Head of caudate nucleus (tissue), 42 donors: ENCODE data around the gene HERC3.
A peak's percentile ranks its signal among the peaks of the same experiment; 100 is the strongest.

Source experiments
- DNase-seq, 42 donors: peaks; one replicate each; pipeline versions ENCODE4 v3.0.0 to v3.0.0-alpha.2; 2020 to 2021; ENCODE audit warnings: mixed read lengths in 7 of 42
- intact Hi-C: fragments of 100-400 bp; cut with DNase I; formaldehyde crosslinking; loops from one replicate; pipeline ENCODE4 v1.15.0; 2022

The HERC3 gene

DNA sequence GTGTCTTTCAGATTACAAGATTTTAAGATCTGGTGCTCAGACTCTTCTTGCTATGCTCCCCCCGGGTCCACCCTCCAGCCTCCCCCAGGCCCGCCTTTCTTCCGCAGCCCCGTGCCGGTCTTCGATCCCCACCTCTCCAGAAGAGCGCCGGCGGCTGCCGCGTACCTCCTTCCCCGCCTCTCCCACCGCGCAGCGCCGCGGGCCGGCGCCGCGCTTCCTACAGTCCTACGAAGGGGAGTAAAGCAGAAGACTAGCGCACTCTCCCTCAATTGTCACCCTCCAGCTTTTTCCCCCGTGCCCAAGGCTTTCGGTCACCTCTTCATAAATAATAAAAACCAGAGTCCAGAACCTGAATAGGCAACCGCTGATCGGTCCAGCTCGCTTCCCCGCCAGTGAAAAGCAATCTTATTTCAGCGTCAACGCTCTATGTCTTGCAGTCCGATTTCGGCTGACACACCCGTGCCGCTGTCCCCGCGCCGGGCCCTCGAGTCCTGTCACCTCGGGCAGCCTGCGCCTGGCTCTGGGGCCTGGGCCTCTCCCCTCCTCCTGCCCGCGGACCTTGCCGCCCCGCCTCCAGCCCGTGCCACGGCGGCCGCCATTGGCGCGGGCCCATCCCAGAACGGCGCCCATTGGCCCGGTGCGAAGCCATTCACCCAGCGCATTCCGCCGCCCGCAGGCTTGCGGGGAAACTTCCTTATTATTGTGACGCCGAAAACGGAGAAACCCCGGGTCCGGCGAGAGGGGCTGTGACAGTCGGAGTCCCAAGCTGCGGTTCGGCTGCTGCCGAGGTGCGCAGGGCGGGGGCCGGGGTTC, at the start of gene HERC3:
TSS of gene HERC3 (plus strand) at position 694 of the 813 bp plus-strand sequence. CDS start 13,344 bp downstream, outside the sequence.
- intact Hi-C loops: loop anchor here (5.0 to 10.0 kb wide), 2 partner anchors 70 to 523 kb away; partner anchors contain the start of genes PYURF and TIGD2
- peak; percentile 79 to 97 (median 94) for DNase-seq

- intact Hi-C loops: no loop called here
- DNase-seq: no peak
Observed at GRCh38 chr4:88549815-88550214, 42.5 kb upstream of the HERC3 start.

DNA sequence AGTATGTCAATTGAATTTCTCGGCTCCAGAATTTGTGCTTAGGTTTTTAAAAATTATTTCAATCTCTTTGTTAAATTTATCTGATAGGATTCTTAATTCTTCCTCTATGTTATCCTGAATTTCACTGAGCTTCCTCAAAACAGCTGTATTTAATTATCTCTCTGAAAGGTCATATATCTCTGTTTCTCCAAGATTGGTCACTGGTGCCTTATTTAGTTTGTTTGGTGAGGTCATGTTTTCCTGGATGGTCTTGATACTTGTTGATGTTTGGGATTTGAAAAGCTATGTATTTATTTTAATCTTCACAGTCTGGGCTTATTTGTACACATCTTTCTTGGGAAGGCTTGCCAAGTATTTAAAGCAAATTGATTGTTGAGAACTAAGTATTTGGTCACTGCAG, 24.7 kb upstream of the HERC3 start:
- intact Hi-C loops: no loop called here
- DNase-seq: no peak

- intact Hi-C loops: no loop called here
- DNase-seq: no peak
Observed at GRCh38 chr4:88570001-88570400, 22.3 kb upstream of the HERC3 start.

DNA sequence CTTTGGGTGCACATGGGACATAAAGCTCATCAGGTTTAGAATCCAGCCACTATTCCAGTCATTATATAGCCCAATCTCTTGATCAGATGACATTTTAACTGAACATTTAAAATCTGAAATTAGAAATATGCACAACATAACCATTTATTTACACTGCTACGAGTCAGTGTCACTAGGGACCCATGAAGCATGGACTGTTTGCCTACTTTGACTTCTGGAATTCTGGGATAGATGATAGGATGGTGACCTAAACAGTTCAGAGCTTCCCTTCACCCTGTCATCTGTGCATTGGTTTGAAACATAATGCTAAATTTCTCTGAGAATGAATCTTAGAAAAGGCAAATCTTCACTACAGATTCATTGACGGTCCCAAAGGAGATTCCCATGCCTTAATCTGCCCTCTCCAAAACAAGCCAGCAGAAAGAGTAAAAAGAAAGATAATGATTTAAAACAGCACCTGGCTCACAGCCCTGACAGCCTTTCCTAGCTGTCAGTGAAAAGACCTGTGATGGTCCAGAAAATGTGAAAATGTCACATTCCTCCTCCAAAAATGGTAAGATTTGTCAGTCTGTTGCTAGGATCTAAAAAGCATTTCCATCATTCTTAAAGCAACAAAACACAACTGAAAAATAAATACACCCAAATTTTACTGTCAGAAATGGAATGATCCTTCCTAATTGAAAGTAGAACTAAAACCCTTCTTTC, 18.9 kb upstream of the HERC3 start:
- DNase-seq: no peak
- intact Hi-C loops: no loop called here

DNA sequence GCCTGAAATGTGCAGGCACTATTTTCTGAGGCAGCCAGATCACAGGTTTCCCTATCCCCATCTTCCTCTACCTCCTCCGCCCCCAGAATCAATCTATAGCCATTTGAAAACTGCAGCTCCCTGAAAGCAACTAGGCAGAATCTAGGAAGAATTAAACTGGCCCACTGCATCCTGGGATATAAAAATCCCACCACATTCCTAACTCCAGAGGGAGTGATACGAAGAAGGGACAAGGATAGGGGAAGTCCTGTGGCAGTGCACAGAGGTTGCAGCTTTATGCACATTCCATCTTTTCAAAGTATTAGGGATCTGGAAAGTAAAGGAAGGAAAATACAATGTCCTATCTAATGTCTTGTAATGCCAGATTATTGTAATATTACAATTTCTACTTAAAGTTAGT, 18.3 kb upstream of the HERC3 start:
- intact Hi-C loops: no loop called here
- no peak for DNase-seq

- peak in 17 of 42 donors; percentile 19 to 77 (median 38) for DNase-seq
- intact Hi-C loops: no loop called here
Observed at GRCh38 chr4:88575186-88575585, 17.1 kb upstream of the HERC3 start.

DNA sequence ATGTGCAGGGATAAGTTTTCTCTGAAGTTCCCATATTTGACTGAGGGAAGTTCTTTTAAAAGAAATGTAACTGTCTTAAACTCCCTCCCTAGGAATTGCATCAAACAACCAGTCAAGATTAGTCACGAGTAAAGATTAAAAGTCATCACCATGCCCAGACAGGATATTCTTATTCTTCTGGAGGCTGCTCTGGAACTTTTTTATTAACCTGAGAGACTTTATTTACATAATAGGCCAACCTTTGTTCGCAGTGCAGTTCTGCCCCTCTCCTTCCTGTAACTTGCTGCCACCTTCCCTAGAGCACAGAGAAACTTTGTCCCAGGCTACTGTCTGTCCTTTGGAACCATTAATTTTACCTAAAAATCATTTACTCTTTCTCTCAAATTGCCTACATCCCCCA, 9.8 kb upstream of the HERC3 start:
- intact Hi-C loops: no loop called here
- DNase-seq: no peak

- peak in 1 of 42 donors; percentile 15 for DNase-seq
- intact Hi-C loops: no loop called here
Observed at GRCh38 chr4:88583631-88584470, 8.4 kb upstream of the HERC3 start.

GRCh38 chr4:88584471-88584900, 7.8 kb upstream of the HERC3 start:
- intact Hi-C loops: no loop called here
- no peak for DNase-seq

GRCh38 chr4:88585917-88586316, 6.4 kb upstream of the HERC3 start:
- no peak for DNase-seq
- intact Hi-C loops: no loop called here

GRCh38 chr4:88587306-88587705, 5.0 kb upstream of the HERC3 start:
- no peak for DNase-seq
- intact Hi-C loops: no loop called here

- peak; percentile 57 to 93 (median 82) for DNase-seq
- intact Hi-C loops: loop anchor here (5.0 to 10.0 kb wide), 2 partner anchors 71 to 522 kb away; partner anchors contain the start of genes PYURF and TIGD2
Observed at GRCh38 chr4:88592600-88593448, 544 bp downstream of the HERC3 start.

GRCh38 chr4:88597970-88598660, 5.8 kb downstream of the HERC3 start:
- intact Hi-C loops: loop anchor here (10.0 kb wide), 1 partner anchor 517 kb away; the partner anchor contains the start of gene TIGD2
- no peak for DNase-seq

DNA sequence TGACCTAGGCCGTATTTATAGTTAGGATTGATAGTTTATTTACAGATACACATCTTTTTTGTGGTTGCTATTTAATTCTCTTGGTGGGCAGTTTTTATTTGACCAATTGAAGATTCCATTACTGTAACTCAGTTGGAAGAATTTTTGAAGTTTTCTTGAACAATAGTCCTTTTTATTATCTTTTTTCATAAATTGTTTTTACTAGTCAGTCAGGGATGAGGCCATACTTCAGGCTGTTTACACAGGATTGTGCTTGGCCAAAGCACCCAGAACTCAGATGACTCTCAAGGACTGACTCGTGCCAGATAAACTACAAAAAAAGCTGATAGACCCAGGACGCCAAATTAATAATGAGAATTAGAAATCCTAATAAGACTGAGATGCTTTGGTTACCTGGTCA, 7.0 kb downstream of the HERC3 start:
- DNase-seq: no peak
- intact Hi-C loops: loop anchor here (10.0 kb wide), 1 partner anchor 516 kb away; the partner anchor contains the start of gene TIGD2

DNA sequence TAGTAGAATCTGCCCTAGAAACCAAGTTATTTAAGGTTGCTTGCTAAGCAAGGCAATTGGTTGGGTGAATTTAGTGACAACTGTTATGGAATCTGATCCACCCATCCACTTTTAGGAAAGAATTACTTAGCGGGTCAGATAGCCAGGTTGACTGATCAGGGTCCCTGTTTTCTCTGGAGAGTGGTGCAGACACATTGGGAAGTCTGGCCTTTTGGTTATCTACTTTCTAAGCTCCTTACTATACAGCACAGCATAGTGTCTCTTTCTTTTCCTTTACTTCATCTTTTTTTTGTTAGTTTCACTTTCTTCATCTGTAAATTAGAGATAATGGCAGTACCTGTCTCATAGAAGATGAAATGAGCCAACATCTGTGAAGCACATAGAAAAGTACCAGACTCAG, 7.4 kb downstream of the HERC3 start:
- intact Hi-C loops: loop anchor here (10.0 kb wide), 1 partner anchor 515 kb away; the partner anchor contains the start of gene TIGD2
- DNase-seq: no peak

DNA sequence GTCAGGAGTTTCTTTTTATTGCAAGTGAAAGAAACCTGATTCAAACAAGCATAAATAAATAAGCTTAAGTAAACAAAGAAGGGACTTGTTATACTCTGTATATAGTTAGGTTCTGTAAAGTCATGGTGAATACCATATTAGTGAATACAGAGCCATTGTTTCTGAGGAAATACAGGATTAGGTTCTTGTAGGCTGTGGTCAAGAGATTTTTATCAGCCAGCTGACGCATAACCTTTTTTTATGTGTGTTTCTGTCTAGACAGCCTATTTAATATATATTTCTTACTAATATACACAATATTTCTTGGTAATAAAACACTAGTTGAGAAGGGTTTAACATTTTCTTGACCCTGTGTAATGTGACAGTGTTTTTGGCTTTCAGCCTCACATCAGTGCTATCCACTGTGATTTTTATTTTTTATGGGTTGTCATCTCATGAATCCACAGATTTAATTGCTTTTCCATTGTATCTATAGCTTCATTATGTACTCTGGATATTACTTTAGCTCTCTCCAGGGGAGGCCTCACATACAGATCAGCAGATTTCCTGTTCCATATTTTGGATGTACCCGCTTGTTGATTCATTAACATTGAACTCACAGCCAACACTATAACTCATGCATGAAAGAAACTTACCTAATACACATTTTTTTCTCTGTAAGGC, 8.0 kb downstream of the HERC3 start:
- DNase-seq: no peak
- intact Hi-C loops: no loop called here
